Sigmoid colon (tissue), 3 donors: Measurements from ENCODE around the gene TMTC2.

Source experiments
- CTCF ChIP-seq, 4 experiments: fragments of 450-650 bp in 3 of 4; fragments of 200-600 bp in 1 of 4; IDR thresholded peaks; one replicate each; pipeline ENCODE4 v1.5.1; 2016 to 2019; ENCODE audit warnings: antibody characterized with exemption in 4 of 4, mild to moderate bottlenecking in 3 of 4, moderate library complexity in 2 of 4
- POLR2A ChIP-seq, 2 donors: fragments of 450-650 bp; IDR thresholded peaks; one replicate each; pipeline ENCODE4 v1.6.1; 2016; ENCODE audit warnings: antibody characterized with exemption in 2 of 2, mild to moderate bottlenecking in 2 of 2, moderate library complexity in 2 of 2

GRCh38 chr12:82862069-82862841 lies 175.5 kb downstream of the TMTC2 start:
- TF ChIP-seq CTCF (IDR thresholded peaks at IDR 0.05): no peak
- TF ChIP-seq POLR2A (IDR thresholded peaks at IDR 0.05): no peak
